Thyroid gland (tissue), 4 donors: ENCODE measurements around the gene NLK. TPM values are rescaled to one million over a fixed set of nuclear protein-coding genes. Genes with fewer than 3 reads are reported as not detected.
"Not testable (repeated sequence)": the region's sequence is repeated elsewhere in the genome, so short reads cannot be mapped to it uniquely, and the experiment has no call there.

Experiments used
- DNase-seq, 2 donors: peaks; one replicate each; pipeline ENCODE4 v3.0.0-alpha.2; 2019
- H3K27ac ChIP-seq, 3 donors: fragments of 200-600 bp; sonication (generic); 1 replicate in 2 of 3; 2 replicates in 1 of 3; pipeline ENCODE4 v1.5.1; 2016 to 2019; ENCODE audit warnings: mild to moderate bottlenecking in 1 of 3, moderate library complexity in 1 of 3
- H3K27me3 ChIP-seq: fragments of 200-600 bp; sonication (generic); one replicate; pipeline ENCODE4 v1.5.1; 2019
- H3K36me3 ChIP-seq, 2 donors: fragments of 200-600 bp; sonication (generic); one replicate each; pipeline ENCODE4 v1.5.1; 2016 to 2019
- H3K4me1 ChIP-seq, 2 donors: fragments of 200-600 bp; sonication (generic); one replicate each; pipeline ENCODE4 v1.5.1; 2017 to 2019
- H3K4me3 ChIP-seq, 3 donors: fragments of 200-600 bp; sonication (generic); replicated peaks in 1 of 3; 1 replicate in 2 of 3; 2 replicates in 1 of 3; pipeline ENCODE4 v1.5.1; 2016; ENCODE audit warnings: mild to moderate bottlenecking in 1 of 3
- H3K9me3 ChIP-seq: fragments of 200-600 bp; sonication (generic); one replicate; pipeline ENCODE4 v1.5.1; 2017
- CTCF ChIP-seq, 6 experiments: fragments of 200-600 bp in 3 of 6; fragments of 450-650 bp in 3 of 6; sonication (generic) in 3 of 6; IDR thresholded peaks; one replicate each; pipeline ENCODE4 v1.5.1; 2016 to 2019; ENCODE audit warnings: antibody characterized with exemption in 6 of 6, mild to moderate bottlenecking in 2 of 6, inconsistent platforms in 1 of 6, moderate library complexity in 1 of 6
- POLR2A ChIP-seq, 2 donors: fragments of 450-650 bp; IDR thresholded peaks; one replicate each; pipeline ENCODE4 v1.6.1; 2017; ENCODE audit warnings: antibody characterized with exemption in 2 of 2, mild to moderate bottlenecking in 2 of 2, moderate library complexity in 1 of 2
- WGBS, 2 donors: methylation state at CpG; one replicate each; pipeline ENCODE4 v1.1.5; 2017; 5-methylcytosine and 5-hydroxymethylcytosine counted together
- intact Hi-C: fragments of 100-400 bp; cut with DNase I; formaldehyde crosslinking; loops from one replicate; pipeline ENCODE4 v1.15.1; 2023
- total RNA-seq, 4 donors: library from RNA; depleted of rRNA; stranded (reverse); fragments of >200 nt; gene quantifications; one replicate each; pipeline ENCODE4 v1.2.3, GENCODE V29; 2016

Gene NLK
- total RNA-seq, 4 donors from 2014 or later: 37.7 to 54.2 (median 46.0) TPM

GRCh38 chr17:28211811-28212210, 169.3 kb downstream of the NLK start:
- TF ChIP-seq CTCF (IDR thresholded peaks at IDR 0.05) (no peak), POLR2A (IDR thresholded peaks at IDR 0.05) (no peak)
- Histone ChIP-seq H3K36me3 (no peaks in the 10 kb centered on the region), H3K27me3 (no peaks in the 10 kb centered on the region), H3K4me3 (no peak overlapping the region), H3K4me1 (no peaks in the 10 kb centered on the region), H3K9me3 (no peaks in the 10 kb centered on the region), H3K27ac (no peak overlapping the region)
- no peak for DNase-seq
- intact Hi-C loops: no loop called here
- 76 to 91% methylated on average over 6 to 7 of the region's 7 CpGs for WGBS, 2 donors

GRCh38 chr17:28213578-28213977, 171.1 kb downstream of the NLK start:
- H3K9me3 ChIP-seq, H3K27ac ChIP-seq, H3K27me3 ChIP-seq, DNase-seq, intact Hi-C loops, H3K4me3 ChIP-seq, H3K36me3 ChIP-seq, H3K4me1 ChIP-seq: not testable (repeated sequence)
- WGBS, 2 donors: 96% methylated on average over 2 of the region's 2 CpGs

GRCh38 chr17:28216052-28216451, 173.6 kb downstream of the NLK start:
- no peaks in the 10 kb centered on the region for H3K36me3 ChIP-seq
- no peaks in the 10 kb centered on the region for H3K4me1 ChIP-seq
- H3K4me3 ChIP-seq: no peak overlapping the region
- intact Hi-C loops: no loop called here
- H3K27me3 ChIP-seq: no peaks in the 10 kb centered on the region
- no peak for TF ChIP-seq POLR2A (IDR thresholded peaks at IDR 0.05)
- TF ChIP-seq CTCF (IDR thresholded peaks at IDR 0.05): no peak
- DNase-seq: no peak
- no peak overlapping the region for H3K27ac ChIP-seq
- 87 to 90% methylated on average over 3 of the region's 3 CpGs for WGBS, 2 donors
- no peaks in the 10 kb centered on the region for H3K9me3 ChIP-seq

GRCh38 chr17:28216528-28216927, 174.1 kb downstream of the NLK start:
- Histone ChIP-seq H3K27ac (no peak overlapping the region), H3K36me3 (no peaks in the 10 kb centered on the region), H3K4me1 (no peaks in the 10 kb centered on the region), H3K27me3 (no peaks in the 10 kb centered on the region), H3K9me3 (no peaks in the 10 kb centered on the region), H3K4me3 (no peak overlapping the region)
- DNase-seq: no peak
- WGBS, 2 donors: 9 to 10% methylated on average over 1 of the region's 1 CpG
- TF ChIP-seq POLR2A (IDR thresholded peaks at IDR 0.05) (no peak), CTCF (IDR thresholded peaks at IDR 0.05) (no peak)
- intact Hi-C loops: no loop called here

GRCh38 chr17:28219771-28220170, 177.3 kb downstream of the NLK start:
- intact Hi-C loops: no loop called here
- H3K4me3 ChIP-seq: no peak overlapping the region
- H3K9me3 ChIP-seq: no peaks in the 10 kb centered on the region
- no peak for DNase-seq
- 96 to 98% methylated on average over 7 of the region's 7 CpGs for WGBS, 2 donors
- no peaks in the 10 kb centered on the region for H3K27me3 ChIP-seq
- no peak overlapping the region for H3K27ac ChIP-seq
- H3K36me3 ChIP-seq: no peaks in the 10 kb centered on the region
- TF ChIP-seq POLR2A (IDR thresholded peaks at IDR 0.05): no peak
- no peaks in the 10 kb centered on the region for H3K4me1 ChIP-seq

- Histone ChIP-seq H3K9me3 (no peaks in the 10 kb centered on the region), H3K27ac (no peak overlapping the region), H3K4me1 (peaks cover 0 to 7% of the 10 kb centered on the region in 2 donors), H3K36me3 (no peaks in the 10 kb centered on the region), H3K4me3 (no peak overlapping the region), H3K27me3 (no peaks in the 10 kb centered on the region)
- intact Hi-C loops: no loop called here
- 77% methylated on average over 3 to 4 of the region's 4 CpGs for WGBS, 2 donors
- TF ChIP-seq CTCF (IDR thresholded peaks at IDR 0.05) (no peak), POLR2A (IDR thresholded peaks at IDR 0.05) (no peak)
- no peak for DNase-seq
Observed at GRCh38 chr17:28221751-28222414, 179.4 kb downstream of the NLK start.
